Effector memory CD4-positive, alpha-beta T cell (primary cell): Measurements from ENCODE around the gene ADCK1.

Source experiments
- DNase-seq, 3 donors: peaks; one replicate each; pipeline ENCODE4 v3.0.0-alpha.2; 2020
- H3K27ac ChIP-seq: 2 replicates; pipeline ENCODE4 v1.7.0; 2013; ENCODE audit warnings: mild to moderate bottlenecking, low read length, moderate library complexity; ENCODE audit not compliant: insufficient read depth, poor library complexity, severe bottlenecking
- H3K27me3 ChIP-seq: replicated peaks from 2 replicates; pipeline ENCODE4 v1.7.0; 2013; ENCODE audit warnings: mild to moderate bottlenecking, low read length; ENCODE audit not compliant: insufficient read depth, control insufficient read depth, poor library complexity, severe bottlenecking
- H3K36me3 ChIP-seq: 2 replicates; pipeline ENCODE4 v1.7.0; 2013; ENCODE audit warnings: mild to moderate bottlenecking, low read length, moderate library complexity; ENCODE audit not compliant: control insufficient read depth, insufficient read depth
- H3K4me1 ChIP-seq: 2 replicates; pipeline ENCODE4 v1.7.0; 2013; ENCODE audit warnings: low read length, mild to moderate bottlenecking; ENCODE audit not compliant: control insufficient read depth, insufficient read depth, poor library complexity, severe bottlenecking
- H3K4me3 ChIP-seq: 2 replicates; pipeline ENCODE4 v1.7.0; 2013; ENCODE audit warnings: low read length, low read depth, mild to moderate bottlenecking; ENCODE audit not compliant: insufficient read depth, poor library complexity, severe bottlenecking
- H3K9me3 ChIP-seq: 2 replicates; pipeline ENCODE4 v1.7.0; 2013; ENCODE audit warnings: mild to moderate bottlenecking, low read length, moderate library complexity; ENCODE audit not compliant: control insufficient read depth

The ADCK1 gene

DNA sequence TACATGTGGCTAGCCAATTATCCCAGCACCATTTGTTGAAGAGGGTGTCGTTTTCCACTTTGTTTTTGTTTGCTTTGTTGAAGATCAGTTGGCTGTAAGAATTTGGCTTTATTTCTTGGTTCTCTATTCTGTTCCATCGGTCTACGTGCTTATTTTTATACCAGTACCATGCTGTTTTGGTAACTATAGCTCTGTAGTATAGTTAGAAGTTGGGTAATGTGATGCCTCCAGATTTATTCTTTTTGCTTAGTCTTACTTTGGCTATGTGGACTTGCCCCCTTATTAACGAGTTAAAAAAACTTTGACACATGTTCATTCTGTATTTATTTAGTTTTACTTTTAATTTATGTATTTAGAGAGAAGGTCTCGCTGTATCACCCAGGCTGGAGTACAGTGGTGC lies 120.4 kb downstream of the ADCK1 start:
- no peaks in the 10 kb centered on the region for H3K36me3 ChIP-seq
- H3K27ac ChIP-seq = no peak overlapping the region
- H3K4me3 ChIP-seq = no peak overlapping the region
- DNase-seq = no peak
- H3K27me3 ChIP-seq = no peaks in the 10 kb centered on the region
- no peaks in the 10 kb centered on the region for H3K4me1 ChIP-seq
- H3K9me3 ChIP-seq = no peaks in the 10 kb centered on the region

DNA sequence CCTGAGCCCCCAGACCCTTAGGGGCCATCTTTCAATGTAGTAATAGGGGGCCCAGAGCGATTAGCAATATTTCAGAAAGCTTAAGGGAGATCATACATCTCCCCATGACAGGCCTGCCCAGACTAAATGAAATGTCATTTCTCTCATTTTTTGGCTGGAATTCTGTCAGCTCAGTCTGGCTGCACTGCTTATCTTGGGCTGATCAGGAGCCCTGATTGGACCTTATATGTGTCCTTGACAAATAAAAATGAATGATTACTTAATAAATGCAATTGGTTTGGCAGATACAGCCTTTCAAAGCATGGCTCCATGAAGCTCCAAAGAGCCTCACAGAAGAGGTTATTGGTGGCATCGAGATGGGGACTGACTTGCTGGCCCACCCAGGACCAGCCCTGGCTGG lies 121.9 kb downstream of the ADCK1 start:
- H3K9me3 ChIP-seq = no peaks in the 10 kb centered on the region
- no peak overlapping the region for H3K4me3 ChIP-seq
- no peaks in the 10 kb centered on the region for H3K36me3 ChIP-seq
- no peak for DNase-seq
- no peak overlapping the region for H3K27ac ChIP-seq
- H3K27me3 ChIP-seq = no peaks in the 10 kb centered on the region
- H3K4me1 ChIP-seq = no peaks in the 10 kb centered on the region

DNA sequence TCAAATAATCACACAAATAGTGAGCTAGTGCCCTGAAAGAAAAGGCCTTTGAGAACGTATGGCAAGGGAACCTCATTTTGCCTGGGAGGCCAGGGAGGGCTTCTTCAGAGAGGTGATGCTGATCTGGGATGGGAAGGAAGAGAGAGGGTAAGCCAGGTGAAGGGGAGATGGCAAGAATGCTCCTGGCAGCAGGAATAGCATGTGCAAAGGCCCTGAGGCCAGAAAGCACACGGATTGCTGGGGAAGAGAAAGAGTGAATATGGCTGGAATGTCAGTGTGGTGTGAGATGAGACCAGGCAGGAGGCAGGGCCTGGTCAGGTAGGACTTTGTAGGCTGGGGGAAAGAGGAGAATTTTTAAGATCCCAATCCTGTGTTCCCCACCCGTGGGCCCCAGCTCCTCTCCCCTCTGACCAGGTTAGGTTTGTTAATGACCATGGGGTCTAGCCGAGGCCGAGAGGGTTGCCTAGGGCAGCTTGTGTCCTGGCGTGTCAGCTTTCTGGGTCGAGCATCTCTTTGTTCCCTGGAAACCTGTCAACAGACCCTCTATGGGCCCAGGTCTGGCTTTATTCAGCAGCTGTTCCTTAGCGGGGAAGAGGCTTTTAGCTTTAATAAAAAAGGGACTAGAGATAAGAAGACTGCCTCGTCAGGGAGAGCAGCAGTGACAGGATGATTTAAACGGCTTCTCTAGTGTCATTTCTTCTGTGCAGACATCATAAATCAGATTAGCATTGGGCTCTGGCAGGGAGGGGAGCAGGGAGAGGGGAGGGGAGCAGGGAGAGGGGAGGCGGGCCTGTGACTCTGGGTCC lies 123.4 kb downstream of the ADCK1 start:
- H3K36me3 ChIP-seq = no peaks in the 10 kb centered on the region

DNA sequence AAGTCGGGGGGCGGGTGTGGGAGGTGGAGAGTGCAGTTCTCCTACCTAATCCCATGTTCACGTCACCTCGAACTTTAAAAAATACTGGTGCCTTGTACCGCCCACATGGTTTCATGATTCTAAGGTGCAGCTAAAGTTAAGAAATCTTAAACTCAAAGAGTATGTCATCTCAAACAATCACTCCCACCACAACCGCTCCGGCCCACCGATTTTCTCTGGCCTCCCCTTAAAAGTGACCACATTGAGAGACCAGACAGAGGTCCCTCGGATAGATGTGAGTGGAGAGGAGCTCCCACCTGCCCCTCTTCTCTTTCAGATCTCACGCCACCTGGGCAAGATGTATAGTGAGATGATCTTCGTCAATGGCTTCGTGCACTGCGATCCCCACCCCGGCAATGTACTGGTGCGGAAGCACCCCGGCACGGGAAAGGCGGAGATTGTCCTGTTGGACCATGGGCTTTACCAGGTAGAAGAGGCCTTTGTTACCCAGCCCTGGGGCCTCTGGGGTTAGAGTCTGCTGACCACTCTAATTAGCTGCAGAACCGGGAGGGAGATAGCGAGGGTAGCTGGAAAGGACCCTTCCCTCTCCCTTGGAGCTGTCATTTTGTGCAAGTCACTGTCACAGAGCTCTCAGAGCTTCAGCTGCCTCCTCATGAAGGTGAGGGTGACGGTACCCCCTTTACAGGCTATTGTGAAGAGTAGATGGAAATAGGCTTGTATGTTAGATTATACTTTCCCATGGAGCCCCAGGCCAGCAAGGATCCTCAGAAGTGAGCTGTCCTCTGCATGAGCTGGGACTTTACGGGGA lies 124.4 kb downstream of the ADCK1 start:
- no peaks in the 10 kb centered on the region for H3K27me3 ChIP-seq
- no peak overlapping the region for H3K27ac ChIP-seq
- H3K4me1 ChIP-seq = no peaks in the 10 kb centered on the region
- DNase-seq = no peak
- H3K9me3 ChIP-seq = no peaks in the 10 kb centered on the region
- H3K4me3 ChIP-seq = no peak overlapping the region
- H3K36me3 ChIP-seq = no peaks in the 10 kb centered on the region

More for the DNA sequence above, 123.4 kb downstream of the ADCK1 start:
- H3K27me3 ChIP-seq = no peaks in the 10 kb centered on the region
- H3K9me3 ChIP-seq = no peaks in the 10 kb centered on the region
- H3K4me3 ChIP-seq = no peak overlapping the region
- DNase-seq = no peak
- no peak overlapping the region for H3K27ac ChIP-seq
- no peaks in the 10 kb centered on the region for H3K4me1 ChIP-seq

DNA sequence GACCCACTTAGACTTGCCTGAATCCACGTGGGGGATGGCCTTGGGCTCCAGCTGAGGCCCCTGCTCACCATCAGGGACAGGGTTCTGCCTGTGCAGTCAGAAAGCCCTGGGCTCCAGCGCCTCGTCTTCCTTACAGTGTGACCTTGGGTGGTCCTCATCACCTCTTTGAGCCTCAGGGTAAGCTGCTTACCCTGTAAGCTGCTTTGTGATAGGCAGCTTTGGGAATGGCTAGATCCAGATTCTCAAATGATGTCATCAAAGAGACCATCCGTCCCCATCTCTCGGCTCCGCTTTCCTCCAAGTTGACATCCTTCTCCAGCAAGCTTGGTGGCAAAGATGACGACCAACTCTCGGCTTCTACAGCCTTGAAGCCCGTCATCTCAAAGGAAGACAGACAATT lies 127.0 kb downstream of the ADCK1 start:
- Histone ChIP-seq H3K4me1 (no peaks in the 10 kb centered on the region), H3K36me3 (no peaks in the 10 kb centered on the region), H3K4me3 (no peak overlapping the region), H3K27me3 (no peaks in the 10 kb centered on the region), H3K9me3 (no peaks in the 10 kb centered on the region), H3K27ac (no peak overlapping the region)
- DNase-seq = no peak

DNA sequence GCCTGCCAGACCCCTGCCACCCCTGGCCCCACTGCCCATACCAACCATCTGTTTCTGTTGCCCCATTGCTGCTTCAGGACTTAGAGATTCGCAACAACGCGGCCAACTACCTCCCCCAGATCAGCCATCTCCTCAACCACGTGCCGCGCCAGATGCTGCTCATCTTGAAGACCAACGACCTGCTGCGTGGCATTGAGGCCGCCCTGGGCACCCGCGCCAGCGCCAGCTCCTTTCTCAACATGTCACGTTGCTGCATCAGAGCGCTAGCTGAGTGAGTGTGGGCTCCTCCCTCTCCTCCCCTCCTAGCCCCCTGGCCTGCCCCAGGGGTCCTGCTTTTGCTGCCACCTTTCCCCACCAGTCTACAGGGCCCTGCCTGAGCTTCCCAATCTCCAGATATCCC lies 131.5 kb downstream of the ADCK1 start:
- H3K36me3 ChIP-seq = peaks cover 6% of the 10 kb centered on the region
- H3K4me1 ChIP-seq = no peaks in the 10 kb centered on the region
- H3K9me3 ChIP-seq = peaks cover 12% of the 10 kb centered on the region
- DNase-seq = no peak
- H3K27ac ChIP-seq = no peak overlapping the region
- H3K4me3 ChIP-seq = no peak overlapping the region
- H3K27me3 ChIP-seq = no peaks in the 10 kb centered on the region

DNA sequence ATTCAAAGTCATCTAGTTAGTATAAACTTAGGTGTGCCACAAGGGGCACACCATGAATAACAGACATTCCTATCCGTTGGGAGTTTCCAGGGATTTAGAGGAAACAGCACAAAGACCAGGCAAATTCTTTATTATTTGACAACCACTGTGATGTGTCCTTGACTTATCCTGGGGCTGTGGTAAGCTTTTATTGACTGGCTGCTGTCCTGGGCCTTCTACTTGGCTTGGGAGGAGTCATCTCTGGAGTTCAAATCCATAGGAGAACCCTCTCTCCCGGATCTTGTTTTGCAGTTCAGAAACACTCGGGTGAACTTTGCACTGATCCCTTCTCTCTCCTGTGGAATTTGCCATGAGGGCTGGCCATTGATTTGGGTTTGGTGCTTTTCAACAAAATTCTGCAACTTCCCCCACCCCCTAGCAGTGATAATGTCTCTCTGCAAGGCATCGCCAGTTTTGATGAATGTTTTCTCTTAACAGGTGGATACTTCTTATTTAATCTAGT lies 136.3 kb downstream of the ADCK1 start:
- Histone ChIP-seq H3K27ac (no peak overlapping the region), H3K4me1 (no peaks in the 10 kb centered on the region), H3K27me3 (no peaks in the 10 kb centered on the region), H3K36me3 (peaks cover 6% of the 10 kb centered on the region), H3K9me3 (peaks cover 12% of the 10 kb centered on the region), H3K4me3 (no peak overlapping the region)
- DNase-seq = no peak

DNA sequence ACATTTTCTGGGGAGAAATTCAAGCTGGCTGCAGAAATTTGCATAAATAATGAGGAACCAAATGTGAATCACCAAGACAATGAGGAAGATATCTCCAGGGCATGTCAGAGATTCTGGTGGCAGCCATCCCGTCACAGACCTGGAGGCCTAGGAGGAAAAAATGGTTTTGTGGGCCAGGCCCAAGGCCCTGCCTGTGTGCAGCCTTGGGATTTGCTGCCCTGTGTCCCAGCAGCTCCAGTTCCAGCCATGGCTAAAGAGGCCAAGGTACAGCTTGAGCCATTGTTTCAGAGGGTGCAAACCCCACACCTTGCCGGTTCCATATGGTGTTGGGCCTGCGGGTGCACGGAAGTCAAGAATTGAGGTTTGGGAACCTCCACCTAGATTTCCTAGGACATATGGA lies 147.5 kb downstream of the ADCK1 start:
- DNase-seq = no peak
- Histone ChIP-seq H3K4me1 (no peaks in the 10 kb centered on the region), H3K4me3 (no peak overlapping the region), H3K9me3 (no peaks in the 10 kb centered on the region), H3K27me3 (no peaks in the 10 kb centered on the region), H3K27ac (no peak overlapping the region), H3K36me3 (no peaks in the 10 kb centered on the region)

DNA sequence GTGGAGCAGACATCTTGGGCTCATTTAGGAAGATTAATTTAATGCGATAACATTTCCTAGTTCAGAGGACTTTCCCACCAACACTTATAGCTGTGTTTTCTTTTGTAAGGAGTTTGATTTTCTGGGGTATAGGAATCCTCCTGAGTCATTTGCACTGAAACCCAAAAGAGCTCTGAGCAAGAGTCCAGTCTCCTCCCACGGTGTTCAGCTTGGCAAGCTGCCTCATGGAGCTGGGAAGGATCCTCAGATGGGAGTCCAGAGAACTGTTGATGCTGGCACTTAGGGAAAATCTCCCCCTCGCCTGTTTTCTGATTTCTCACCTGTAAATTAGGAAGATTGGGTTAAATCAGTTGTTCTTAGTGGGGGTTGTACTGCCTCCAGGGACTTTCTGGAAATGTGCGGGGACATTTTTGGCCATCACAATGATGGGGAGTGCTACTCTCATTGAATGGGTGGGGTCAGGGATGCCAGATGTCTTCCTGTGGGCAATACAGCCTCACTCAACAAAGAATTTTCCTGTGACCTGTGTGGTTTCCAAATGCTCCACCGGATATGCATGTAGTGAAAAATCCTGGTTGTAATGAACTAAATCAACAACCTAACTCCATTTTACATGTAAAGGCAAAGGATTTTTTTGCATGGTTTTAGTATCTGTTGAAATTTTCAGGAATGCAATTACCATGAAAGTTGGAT lies 150.6 kb downstream of the ADCK1 start:
- no peak overlapping the region for H3K4me3 ChIP-seq

More for the DNA sequence above, 150.6 kb downstream of the ADCK1 start:
- no peaks in the 10 kb centered on the region for H3K36me3 ChIP-seq
- DNase-seq = no peak
- H3K4me1 ChIP-seq = no peaks in the 10 kb centered on the region
- H3K9me3 ChIP-seq = no peaks in the 10 kb centered on the region
- no peaks in the 10 kb centered on the region for H3K27me3 ChIP-seq
- H3K27ac ChIP-seq = no peak overlapping the region
